GM18907 (cell line): ENCODE results near the gene NUDT8.
"Not testable (repeated sequence)": the region's sequence is repeated elsewhere in the genome, so short reads cannot be mapped to it uniquely, and the experiment has no call there.

Experiments
- ATAC-seq: cut with Tn5 transposase; IDR thresholded peaks from one replicate; pipeline ENCODE4 v1.9.1; 2021; ENCODE audit warnings: mild to moderate bottlenecking, moderate library complexity; ENCODE audit not compliant: unreplicated experiment

NUDT8 gene

GRCh38 chr11:67596753-67597300, 32.9 kb downstream of the NUDT8 start:
- ATAC-seq: no peak

GRCh38 chr11:67594480-67594879, 35.3 kb downstream of the NUDT8 start:
- ATAC-seq: no peak

GRCh38 chr11:67593565-67593905, 36.2 kb downstream of the NUDT8 start:
- ATAC-seq: no peak

GRCh38 chr11:67592880-67593564, 36.7 kb downstream of the NUDT8 start:
- no peak for ATAC-seq

GRCh38 chr11:67588899-67589415, 40.8 kb downstream of the NUDT8 start:
- ATAC-seq: not testable (repeated sequence)

GRCh38 chr11:67588136-67588503, 41.6 kb downstream of the NUDT8 start:
- peak; percentile 40 for ATAC-seq

GRCh38 chr11:67586568-67587250, 43.0 kb downstream of the NUDT8 start:
- ATAC-seq: no peak

GRCh38 chr11:67585911-67586310, 43.8 kb downstream of the NUDT8 start:
- no peak for ATAC-seq

- no peak for ATAC-seq
These were observed 44.6 kb downstream of the NUDT8 start for GRCh38 chr11:67584881-67585873.

- peak; percentile 2 for ATAC-seq
These were observed 45.4 kb downstream of the NUDT8 start for GRCh38 chr11:67584205-67584880.

- ATAC-seq: peak; percentile 53
These were observed 46.2 kb downstream of the NUDT8 start, which contains the start of gene GSTP1 for GRCh38 chr11:67583247-67584204. Gene GSTP1 (plus strand): TSS chr11:67583812. CDS start chr11:67583844, 32 bp downstream.

- no peak for ATAC-seq
These were observed 47.7 kb downstream of the NUDT8 start for GRCh38 chr11:67582011-67582410.

GRCh38 chr11:67581469-67581868, 48.3 kb downstream of the NUDT8 start:
- no peak for ATAC-seq

GRCh38 chr11:67577951-67578350, 51.8 kb downstream of the NUDT8 start:
- no peak for ATAC-seq
